Measurements from ENCODE around the gene KLRC4. TPM values are rescaled to one million over a fixed set of nuclear protein-coding genes. Genes with fewer than 3 reads are reported as not detected.
"Not testable (repeated sequence)": the region's sequence is repeated elsewhere in the genome, so short reads cannot be mapped to it uniquely, and the experiment has no call there.

Gene KLRC4
- total and polyA plus RNA-seq, 2 donors (not counting 1 experiment from before 2014, with no cell fraction given) = not detected

DNA sequence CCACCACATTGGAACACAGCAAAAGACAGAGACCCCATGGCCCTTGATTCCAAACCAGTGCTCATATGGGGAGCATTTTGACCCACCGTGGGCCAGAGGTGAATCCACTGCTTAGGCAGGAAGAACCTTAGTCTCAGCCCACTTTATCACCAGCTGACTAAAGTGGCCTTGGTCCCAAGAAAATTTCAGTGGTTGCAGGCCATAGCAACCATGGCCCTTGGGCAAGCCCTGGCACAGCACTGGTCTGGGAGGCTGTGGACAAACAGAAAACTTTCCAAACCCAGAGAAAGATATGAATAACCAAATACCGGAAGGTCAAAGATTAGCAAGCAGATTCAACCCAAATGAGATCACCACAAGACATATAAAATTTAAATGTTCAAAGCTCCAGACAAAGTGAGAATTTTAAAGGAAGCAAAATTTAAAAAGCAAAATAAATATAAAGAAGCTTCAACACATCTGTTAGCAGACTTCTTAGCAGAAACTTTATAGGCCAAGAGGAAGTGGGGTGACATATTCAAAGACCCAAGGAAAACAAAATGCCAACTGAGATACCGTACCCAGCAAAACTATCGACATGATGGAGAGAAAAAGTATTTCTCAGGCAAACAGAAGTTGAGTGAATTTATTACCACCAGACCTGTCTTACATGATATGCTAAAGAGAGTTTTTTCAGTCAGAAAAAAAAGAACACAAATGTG lies 27.5 kb downstream of the KLRC4 start:
- no peak overlapping the region for H3K4me2 ChIP-seq (ENCODE audit: extremely low read depth, insufficient read depth, low read length)
- TF ChIP-seq, protein P1, sequence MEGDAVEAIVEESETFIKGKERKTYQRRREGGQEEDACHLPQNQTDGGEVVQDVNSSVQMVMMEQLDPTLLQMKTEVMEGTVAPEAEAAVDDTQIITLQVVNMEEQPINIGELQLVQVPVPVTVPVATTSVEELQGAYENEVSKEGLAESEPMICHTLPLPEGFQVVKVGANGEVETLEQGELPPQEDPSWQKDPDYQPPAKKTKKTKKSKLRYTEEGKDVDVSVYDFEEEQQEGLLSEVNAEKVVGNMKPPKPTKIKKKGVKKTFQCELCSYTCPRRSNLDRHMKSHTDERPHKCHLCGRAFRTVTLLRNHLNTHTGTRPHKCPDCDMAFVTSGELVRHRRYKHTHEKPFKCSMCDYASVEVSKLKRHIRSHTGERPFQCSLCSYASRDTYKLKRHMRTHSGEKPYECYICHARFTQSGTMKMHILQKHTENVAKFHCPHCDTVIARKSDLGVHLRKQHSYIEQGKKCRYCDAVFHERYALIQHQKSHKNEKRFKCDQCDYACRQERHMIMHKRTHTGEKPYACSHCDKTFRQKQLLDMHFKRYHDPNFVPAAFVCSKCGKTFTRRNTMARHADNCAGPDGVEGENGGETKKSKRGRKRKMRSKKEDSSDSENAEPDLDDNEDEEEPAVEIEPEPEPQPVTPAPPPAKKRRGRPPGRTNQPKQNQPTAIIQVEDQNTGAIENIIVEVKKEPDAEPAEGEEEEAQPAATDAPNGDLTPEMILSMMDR (conservative IDR thresholded peaks at IDR 0.05 in 1 of 2, IDR thresholded peaks at IDR 0.05 in 1 of 2; ENCODE audit: low read depth in 1 of 2, low read length in 2 of 2) = no peak
- no peak for TF ChIP-seq EZH2 (IDR thresholded peaks at IDR 0.05; ENCODE audit: low read length, missing control alignments)

DNA sequence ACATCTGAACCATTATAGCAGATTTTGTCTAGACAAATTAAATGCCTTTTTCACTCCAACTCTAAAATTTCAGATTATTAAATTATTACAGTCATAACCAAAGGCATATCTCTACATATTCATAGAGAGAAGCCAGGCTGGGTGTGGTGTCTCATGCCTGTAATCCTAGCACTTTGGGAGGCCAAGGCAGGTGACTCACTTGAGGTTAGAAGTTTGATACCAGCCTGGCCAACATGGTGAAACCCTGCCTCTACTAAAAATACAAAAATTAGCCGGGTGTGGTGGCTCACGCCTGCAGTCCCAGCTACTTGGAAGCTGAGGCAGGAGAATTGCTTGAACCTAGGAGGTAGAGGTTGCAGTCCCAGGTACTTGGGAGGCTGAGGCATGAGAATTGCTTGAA lies 30.8 kb downstream of the KLRC4 start:
- H4K20me1 ChIP-seq (ENCODE audit: control insufficient read depth, extremely low read depth, insufficient read depth, low read length); H3K79me2 ChIP-seq (ENCODE audit: control insufficient read depth, insufficient read depth, low read length); H3K4me2 ChIP-seq (ENCODE audit: extremely low read depth, insufficient read depth, low read length); DNase-seq (ENCODE audit: low read depth in 2 of 2); H2AFZ ChIP-seq (ENCODE audit: low read length); H3K36me3 ChIP-seq (ENCODE audit: control insufficient read depth, insufficient read depth, low read length); H3K27me3 ChIP-seq (ENCODE audit: control insufficient read depth, insufficient read depth, low read length); H3K9me3 ChIP-seq (ENCODE audit: control insufficient read depth, insufficient read depth, low read depth, low read length); H3K9ac ChIP-seq (ENCODE audit: insufficient read depth, low read length); H3K4me3 ChIP-seq (replicated peaks in 1 of 4; ENCODE audit: control extremely low read depth in 1 of 4, insufficient read depth in 1 of 4, low read depth in 3 of 4, low read length in 4 of 4); H3K4me1 ChIP-seq (ENCODE audit: control insufficient read depth, extremely low read depth, insufficient read depth, low read length); H3K27ac ChIP-seq (ENCODE audit: insufficient read depth, low read length): not testable (repeated sequence)

More for the DNA sequence above, 27.5 kb downstream of the KLRC4 start:
- Histone ChIP-seq H4K20me1 (ENCODE audit: control insufficient read depth, extremely low read depth, insufficient read depth, low read length) (no peaks in the 10 kb centered on the region), H3K27me3 (ENCODE audit: control insufficient read depth, insufficient read depth, low read length) (no peaks in the 10 kb centered on the region), H3K4me1 (ENCODE audit: control insufficient read depth, extremely low read depth, insufficient read depth, low read length) (no peaks in the 10 kb centered on the region), H2AFZ (ENCODE audit: low read length) (no peak overlapping the region), H3K36me3 (ENCODE audit: control insufficient read depth, insufficient read depth, low read length) (no peaks in the 10 kb centered on the region), H3K9me3 (ENCODE audit: control insufficient read depth, insufficient read depth, low read depth, low read length) (no peaks in the 10 kb centered on the region), H3K79me2 (ENCODE audit: control insufficient read depth, insufficient read depth, low read length) (no peaks in the 10 kb centered on the region), H3K4me3 (replicated peaks in 1 of 4; ENCODE audit: control extremely low read depth in 1 of 4, insufficient read depth in 1 of 4, low read depth in 3 of 4, low read length in 4 of 4) (no peak overlapping the region), H3K9ac (ENCODE audit: insufficient read depth, low read length) (no peak overlapping the region), H3K27ac (ENCODE audit: insufficient read depth, low read length) (no peak overlapping the region)
- no peak for DNase-seq (ENCODE audit: low read depth in 2 of 2)

DNA sequence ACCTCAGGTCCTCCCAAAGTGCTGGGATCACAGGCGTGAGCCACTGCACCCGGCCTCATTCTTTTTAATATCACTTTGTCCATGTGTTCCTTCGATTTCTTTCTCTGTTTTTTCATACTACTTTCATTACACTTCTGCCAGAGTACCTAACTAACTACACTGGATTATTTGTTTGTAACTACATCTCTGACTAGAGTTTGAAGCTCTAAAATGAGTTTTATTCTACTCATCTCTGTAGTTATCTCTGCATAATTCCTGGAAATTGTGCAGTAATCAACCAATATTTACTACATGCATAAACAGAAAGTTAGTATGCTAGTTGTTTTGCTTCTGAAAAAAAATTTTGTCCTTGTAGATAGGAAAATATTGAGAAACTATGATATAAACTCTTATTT lies 34.9 kb downstream of the KLRC4 start:
- H4K20me1 ChIP-seq (ENCODE audit: control insufficient read depth, extremely low read depth, insufficient read depth, low read length) = no peaks in the 10 kb centered on the region
- no peaks in the 10 kb centered on the region for H3K79me2 ChIP-seq (ENCODE audit: control insufficient read depth, insufficient read depth, low read length)
- H3K27ac ChIP-seq (ENCODE audit: insufficient read depth, low read length) = no peak overlapping the region
- no peak for DNase-seq (ENCODE audit: low read depth in 2 of 2)
- H2AFZ ChIP-seq (ENCODE audit: low read length) = no peak overlapping the region
- H3K9ac ChIP-seq (ENCODE audit: insufficient read depth, low read length) = no peak overlapping the region
- H3K9me3 ChIP-seq (ENCODE audit: control insufficient read depth, insufficient read depth, low read depth, low read length) = no peaks in the 10 kb centered on the region
- H3K4me2 ChIP-seq (ENCODE audit: extremely low read depth, insufficient read depth, low read length) = no peak overlapping the region
- H3K4me1 ChIP-seq (ENCODE audit: control insufficient read depth, extremely low read depth, insufficient read depth, low read length) = no peaks in the 10 kb centered on the region
- H3K4me3 ChIP-seq (replicated peaks in 1 of 4; ENCODE audit: control extremely low read depth in 1 of 4, insufficient read depth in 1 of 4, low read depth in 3 of 4, low read length in 4 of 4) = no peak overlapping the region
- TF ChIP-seq EZH2 (IDR thresholded peaks at IDR 0.05; ENCODE audit: low read length, missing control alignments) = no peak
- TF ChIP-seq, protein P1 (conservative IDR thresholded peaks at IDR 0.05 in 1 of 2, IDR thresholded peaks at IDR 0.05 in 1 of 2; ENCODE audit: low read depth in 1 of 2, low read length in 2 of 2) = no peak
- no peaks in the 10 kb centered on the region for H3K36me3 ChIP-seq (ENCODE audit: control insufficient read depth, insufficient read depth, low read length)
- H3K27me3 ChIP-seq (ENCODE audit: control insufficient read depth, insufficient read depth, low read length) = no peaks in the 10 kb centered on the region

Measured in fibroblast of lung (primary cell).